Measurements from ENCODE around the gene MAD1L1.
"Not testable (repeated sequence)": the region's sequence is repeated elsewhere in the genome, so short reads cannot be mapped to it uniquely, and the experiment has no call there.

The MAD1L1 gene

GRCh38 chr7:2232766-2233520, at the start of gene MAD1L1:
TSS of gene MAD1L1 (minus strand) at chr7:2232945. CDS start at chr7:2230133, 2,812 bp downstream.
- DNase-seq: peak; percentile 88

DNA sequence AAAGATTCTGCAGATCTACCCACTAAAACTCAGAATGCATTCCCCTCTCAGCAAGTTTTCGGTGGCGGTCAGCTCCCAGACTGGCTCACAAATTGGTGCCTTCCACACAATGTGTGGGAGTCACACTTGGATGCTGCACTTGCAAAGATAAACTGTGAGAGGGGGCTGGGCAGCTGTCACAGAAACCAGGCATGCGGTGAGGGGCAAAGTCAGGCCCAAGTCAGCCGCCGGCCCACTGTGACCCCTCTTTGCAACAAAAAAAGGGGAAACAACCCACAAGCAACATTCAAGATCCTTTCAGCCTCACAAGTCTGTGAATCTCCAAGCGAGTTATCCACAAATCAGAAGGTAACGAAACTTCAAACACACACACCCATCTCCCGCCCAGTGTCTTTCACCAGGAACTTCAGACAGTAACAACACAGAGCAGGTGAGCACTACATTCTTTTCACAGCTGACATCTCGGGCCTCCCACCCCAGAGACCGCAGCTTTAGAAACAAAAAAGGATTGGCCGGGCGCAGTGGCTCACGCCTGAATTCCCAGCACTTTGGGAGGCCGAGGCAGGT, 49.5 kb upstream of the MAD1L1 start:
- no peak for DNase-seq

DNA sequence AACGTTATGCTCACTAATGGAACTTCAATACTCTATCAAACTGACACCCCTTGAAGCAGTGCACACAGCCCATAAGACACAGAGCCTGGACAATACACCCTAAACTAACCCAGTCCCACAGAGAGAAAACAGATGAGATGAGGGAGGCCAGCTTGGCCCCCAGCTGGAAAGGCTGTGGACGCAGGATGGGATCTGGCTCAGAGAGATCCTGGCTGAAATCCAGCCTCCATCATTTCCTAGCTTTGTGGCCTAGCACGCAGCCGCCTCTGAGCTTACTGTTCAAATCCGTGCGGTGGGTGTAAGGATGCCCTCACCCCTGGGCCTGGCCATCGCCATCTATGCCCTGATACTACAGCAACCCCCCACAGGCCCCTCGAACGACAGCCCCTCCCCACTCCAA, 48.8 kb upstream of the MAD1L1 start:
- DNase-seq: no peak

DNA sequence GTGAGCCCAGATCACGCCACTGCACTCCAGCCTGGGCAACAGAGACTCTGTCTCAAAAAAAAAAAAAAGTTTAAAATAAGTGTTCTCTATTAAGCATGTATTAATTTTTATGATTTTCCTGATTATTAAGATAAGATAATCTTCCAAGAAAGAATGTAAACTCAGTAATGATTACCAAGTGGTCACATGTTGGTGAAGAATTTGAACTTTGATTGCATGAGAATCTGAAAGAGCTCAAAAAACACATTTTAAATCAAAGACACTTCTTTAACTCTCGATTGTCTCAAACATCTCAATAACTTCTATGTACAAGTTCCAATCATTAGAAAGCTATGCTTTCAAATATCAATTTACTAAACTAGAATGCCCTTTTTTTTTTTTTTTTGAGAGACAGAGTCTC, 47.7 kb upstream of the MAD1L1 start:
- DNase-seq: no peak

GRCh38 chr7:2279896-2280295, 47.2 kb upstream of the MAD1L1 start:
- DNase-seq: no peak

DNA sequence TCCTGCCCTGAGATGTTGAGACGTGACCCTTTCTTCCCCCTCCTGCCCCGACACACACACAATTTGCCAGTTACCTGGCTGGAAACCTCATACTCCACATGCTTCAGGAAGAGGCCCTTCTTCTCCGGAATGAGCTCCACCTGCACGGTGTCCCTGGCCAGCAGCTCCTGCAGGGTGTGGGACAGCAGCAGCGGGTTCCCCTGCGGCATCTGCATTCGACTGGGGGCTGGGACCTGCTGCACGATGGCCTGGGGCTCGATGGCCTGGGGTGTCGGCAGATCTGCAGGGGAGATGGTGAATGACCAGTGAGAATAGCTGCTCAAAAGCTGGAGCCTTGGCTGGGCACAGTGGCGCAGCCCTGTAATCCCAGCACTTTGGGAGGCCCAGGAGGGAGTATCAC, 45.3 kb upstream of the MAD1L1 start:
- DNase-seq: no peak

DNA sequence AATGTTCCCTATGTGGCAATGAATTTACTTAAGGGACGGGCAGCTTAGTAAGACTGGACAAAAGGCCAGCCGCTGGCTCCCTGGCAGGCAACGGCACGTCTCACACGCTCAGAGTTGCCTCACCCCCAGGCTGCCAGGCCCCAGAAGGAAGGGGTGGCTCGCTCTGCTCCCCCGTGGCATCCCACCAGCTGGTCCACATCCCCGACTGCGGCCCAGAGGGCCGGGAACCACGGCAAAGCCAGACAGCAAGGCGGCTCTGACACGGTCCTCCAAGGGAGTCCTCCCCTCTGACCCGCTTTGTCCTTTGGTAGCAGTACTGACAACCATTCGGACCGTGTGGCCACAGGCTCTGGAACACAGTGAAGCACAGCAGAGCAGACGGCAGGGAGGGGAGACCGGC, 43.4 kb upstream of the MAD1L1 start:
- no peak for DNase-seq

DNA sequence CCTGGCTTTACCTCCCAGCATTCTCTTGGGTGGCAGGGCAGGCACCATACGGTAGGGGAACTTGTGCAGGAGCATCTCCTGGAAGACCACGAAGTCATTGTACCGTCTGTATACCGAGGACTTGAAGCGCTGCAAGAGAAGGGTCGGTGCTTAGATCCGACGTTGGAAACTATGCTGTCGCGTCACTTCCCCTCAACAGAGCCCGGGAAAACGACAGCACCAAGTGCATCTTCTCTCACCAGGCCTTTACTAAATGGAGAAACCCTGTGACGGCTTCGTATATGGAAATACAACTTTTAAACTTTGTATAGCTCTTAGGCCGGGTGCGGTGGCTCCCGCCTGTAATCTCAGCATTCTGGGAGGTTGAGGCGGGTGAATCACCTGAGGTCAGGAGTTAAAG, 42.4 kb upstream of the MAD1L1 start:
- no peak for DNase-seq

DNA sequence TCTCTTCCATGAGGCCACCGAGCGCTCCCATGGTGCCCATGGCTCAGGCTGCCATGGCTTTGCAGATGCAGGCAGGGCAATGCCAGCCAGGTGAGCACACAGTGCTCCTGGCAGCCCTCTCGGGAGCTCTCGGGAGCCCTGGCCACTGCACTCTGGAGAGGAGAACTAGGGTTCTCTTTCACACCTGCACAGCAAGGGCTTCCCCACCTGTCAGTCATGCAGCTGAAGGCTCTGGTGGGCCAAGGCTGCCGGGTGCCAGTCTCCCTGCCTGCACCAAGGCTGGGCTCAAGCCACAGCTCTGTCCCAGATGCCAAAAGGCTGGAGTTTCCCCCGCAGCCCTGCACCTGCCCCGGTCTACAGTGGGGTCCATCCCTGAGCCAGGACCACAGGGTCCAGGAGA, 41.9 kb upstream of the MAD1L1 start:
- DNase-seq: no peak

GRCh38 chr7:2273866-2274265, 41.1 kb upstream of the MAD1L1 start:
- DNase-seq: no peak

GRCh38 chr7:2272031-2272430, 39.3 kb upstream of the MAD1L1 start:
- no peak for DNase-seq

GRCh38 chr7:2271273-2272026, 38.7 kb upstream of the MAD1L1 start:
- no peak for DNase-seq

GRCh38 chr7:2270495-2270894, 37.8 kb upstream of the MAD1L1 start:
- no peak for DNase-seq

- no peak for DNase-seq
These were observed 37.3 kb upstream of the MAD1L1 start for GRCh38 chr7:2269991-2270460.

GRCh38 chr7:2269089-2269990, 36.6 kb upstream of the MAD1L1 start:
- not testable (repeated sequence) for DNase-seq

DNA sequence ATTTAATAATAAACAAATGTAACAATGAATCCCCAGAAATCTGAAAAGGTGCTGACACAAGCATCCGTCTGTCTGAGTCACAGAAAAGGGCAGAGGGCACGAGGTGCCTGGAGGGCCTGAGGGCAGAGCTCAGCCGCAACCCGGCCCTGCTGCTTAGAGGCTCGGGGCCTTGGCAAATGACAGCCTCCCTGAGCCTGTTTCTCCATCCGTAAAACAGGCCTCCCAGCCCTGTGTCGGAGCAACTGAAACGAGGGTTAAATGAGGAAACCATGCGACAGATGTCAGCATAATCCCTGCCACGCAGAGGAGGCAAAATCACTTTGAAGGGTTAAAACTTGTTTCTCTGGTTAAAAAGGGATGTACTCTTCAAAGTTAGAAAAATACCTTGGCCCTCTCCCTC, 34.2 kb upstream of the MAD1L1 start:
- no peak for DNase-seq

DNA sequence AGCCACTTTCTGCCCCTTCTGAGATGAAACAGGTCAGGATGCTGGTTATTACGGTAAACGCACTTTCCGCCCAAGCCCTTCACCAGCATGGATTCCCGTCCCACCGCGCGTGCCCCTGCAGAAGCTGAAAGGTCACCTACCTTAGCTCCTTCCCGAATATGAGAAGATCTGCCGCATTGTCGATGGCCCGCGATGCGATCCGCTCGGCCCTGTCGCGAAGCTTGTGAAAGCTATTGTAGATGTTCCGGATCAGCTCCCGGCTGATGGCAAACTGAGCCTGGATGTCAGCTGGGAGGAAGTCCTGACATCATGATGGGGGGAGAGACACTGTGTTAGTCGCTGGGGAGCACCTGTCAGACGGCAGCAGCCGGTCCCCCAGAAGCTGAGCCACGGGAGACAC, 31.4 kb upstream of the MAD1L1 start:
- DNase-seq: no peak

- no peak for DNase-seq
These were observed 30.4 kb upstream of the MAD1L1 start for GRCh38 chr7:2263176-2263575.

GRCh38 chr7:2261611-2262010, 28.9 kb upstream of the MAD1L1 start:
- DNase-seq: no peak

DNA sequence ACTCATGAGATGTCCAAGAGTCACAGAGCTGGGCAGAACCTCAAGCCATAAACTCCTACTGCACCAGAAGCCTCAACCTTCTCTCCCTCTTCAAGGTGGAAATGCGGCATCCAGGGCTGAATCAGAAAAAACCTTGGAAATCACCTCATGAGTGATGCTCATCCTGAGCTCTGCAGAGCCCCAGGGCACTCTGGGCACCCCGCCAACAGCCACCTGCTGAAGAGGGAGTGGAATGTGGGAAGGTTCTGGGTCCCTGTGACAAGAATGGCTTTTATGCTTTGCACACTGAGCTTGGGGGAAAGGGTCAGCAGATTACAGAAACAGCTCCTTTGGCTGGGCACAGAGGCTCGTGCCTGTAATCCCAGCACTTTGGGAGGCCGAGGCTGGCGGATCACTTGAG, 28.1 kb upstream of the MAD1L1 start:
- DNase-seq: peak; percentile 31

DNA sequence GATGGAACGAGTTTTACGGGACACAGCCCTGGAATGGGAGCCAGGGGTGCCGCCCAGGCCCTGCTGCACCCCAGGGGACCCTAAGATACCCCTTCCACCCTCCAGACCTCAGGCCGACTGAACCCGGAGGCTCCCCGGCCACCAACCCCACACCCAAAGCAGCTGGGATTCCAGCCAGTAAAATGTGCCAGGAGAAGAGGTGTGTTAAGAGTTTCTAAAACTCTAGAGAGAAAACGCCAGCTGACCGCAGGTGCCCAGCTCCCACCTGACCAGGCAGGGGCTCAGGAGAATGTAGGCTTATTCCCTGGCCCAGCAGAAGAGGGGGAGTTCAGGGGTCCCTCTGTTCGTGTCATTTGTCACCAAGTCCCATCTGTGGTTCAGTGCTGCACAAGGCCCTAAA, 26.7 kb upstream of the MAD1L1 start:
- DNase-seq: no peak

GRCh38 chr7:2258661-2259365, 26.1 kb upstream of the MAD1L1 start:
- DNase-seq: no peak

Data from NCI-H510A treated with DMSO at 0.1 percent for 48 hours (cell line).